Ramos (cell line): ENCODE results near the gene CST6.
"Not testable (repeated sequence)": the region's sequence is repeated elsewhere in the genome, so short reads cannot be mapped to it uniquely, and the experiment has no call there.

Experiments
- in situ Hi-C: fragments of 300-500 bp; cut with MboI; formaldehyde crosslinking; loops from one replicate; pipeline ENCODE4 v1.14.3; 2022; ENCODE audit warnings: low sequenced_read_pairs; ENCODE audit not compliant: unreplicated experiment

Gene CST6

GRCh38 chr11:66012946-66013761, 1.3 kb downstream of the CST6 start:
- in situ Hi-C loops, result no loop called here

- in situ Hi-C loops, result no loop called here
These were observed 1.9 kb downstream of the CST6 start for GRCh38 chr11:66013762-66014100.

DNA sequence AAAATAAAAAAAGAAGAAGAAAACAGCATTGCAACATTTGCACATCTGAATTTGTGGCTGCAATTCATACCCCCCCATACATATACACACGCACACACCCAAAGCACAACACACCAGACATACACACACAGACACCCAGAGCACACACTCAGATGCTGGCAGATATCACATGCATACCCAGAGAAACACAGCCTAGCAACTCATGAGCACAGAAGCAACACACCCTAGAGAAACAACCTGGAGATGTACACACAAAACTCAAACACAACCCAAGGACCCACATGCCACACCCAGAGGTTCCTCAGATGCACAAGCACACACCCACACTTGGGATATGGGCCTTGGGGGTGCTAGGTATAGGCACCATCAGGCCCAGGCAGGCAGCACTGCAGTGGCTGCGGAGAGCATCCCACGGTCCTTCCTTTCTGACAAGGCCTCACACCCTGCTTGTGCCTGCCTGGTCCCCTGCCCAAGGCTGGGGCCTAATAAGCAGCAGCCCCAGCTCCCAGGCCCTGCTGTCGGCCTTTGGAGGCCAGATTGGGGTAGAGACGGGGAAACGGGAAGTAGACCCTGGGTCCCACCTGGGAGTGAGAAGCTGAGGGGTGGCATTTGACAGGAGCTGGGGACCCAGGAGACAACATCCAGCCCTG, 3.1 kb downstream of the CST6 start:
- in situ Hi-C loops, result no loop called here

GRCh38 chr11:66015454-66015881, 3.7 kb downstream of the CST6 start:
- in situ Hi-C loops, result no loop called here

- in situ Hi-C loops, result no loop called here
These were observed 4.4 kb downstream of the CST6 start for GRCh38 chr11:66015936-66016792.

- in situ Hi-C loops, result no loop called here
These were observed 5.0 kb downstream of the CST6 start for GRCh38 chr11:66016793-66017177.

DNA sequence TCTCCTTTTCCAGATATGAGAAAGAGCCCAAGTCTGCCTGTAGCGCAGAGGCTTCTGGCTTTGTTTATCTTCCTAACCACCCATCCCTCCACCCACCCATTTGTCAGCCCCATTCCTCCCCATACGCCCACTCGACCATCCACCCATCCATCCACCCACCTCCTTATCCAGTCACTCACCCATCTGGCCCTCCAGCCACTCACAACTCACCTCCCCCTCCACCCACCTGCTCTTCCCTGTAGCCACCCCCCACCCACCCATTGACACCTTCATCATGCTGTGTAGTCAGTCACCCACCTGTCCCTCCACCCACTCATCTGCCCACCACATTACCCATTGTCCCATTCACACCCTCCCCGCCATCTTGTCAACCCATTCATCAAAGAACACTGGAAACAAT, 5.5 kb downstream of the CST6 start:
- in situ Hi-C loops, result no loop called here

DNA sequence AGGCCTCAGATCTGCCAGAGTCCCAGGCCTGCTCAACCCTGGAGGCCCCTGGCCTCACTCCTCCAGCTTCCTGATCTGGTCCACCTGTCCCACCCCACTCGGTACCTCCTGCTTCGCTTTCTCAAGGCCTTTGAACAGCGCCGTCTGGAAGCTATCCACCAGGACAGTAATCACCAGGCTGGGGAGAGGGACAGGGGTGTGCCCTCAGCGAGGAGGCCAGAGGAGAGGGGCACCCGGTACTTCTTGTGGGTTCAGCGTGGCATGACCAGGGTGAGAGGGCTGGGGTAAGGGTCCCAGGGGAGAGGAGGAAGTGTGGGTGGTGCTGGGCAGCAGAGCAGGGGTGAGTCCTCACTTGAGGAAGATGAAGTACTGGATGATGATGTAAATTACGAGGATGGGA, 8.4 kb downstream of the CST6 start:
- in situ Hi-C loops, result no loop called here

GRCh38 chr11:66020618-66021357, 9.0 kb downstream of the CST6 start:
- in situ Hi-C loops, result no loop called here

GRCh38 chr11:66022401-66023185, 10.8 kb downstream of the CST6 start:
- in situ Hi-C loops, result no loop called here

DNA sequence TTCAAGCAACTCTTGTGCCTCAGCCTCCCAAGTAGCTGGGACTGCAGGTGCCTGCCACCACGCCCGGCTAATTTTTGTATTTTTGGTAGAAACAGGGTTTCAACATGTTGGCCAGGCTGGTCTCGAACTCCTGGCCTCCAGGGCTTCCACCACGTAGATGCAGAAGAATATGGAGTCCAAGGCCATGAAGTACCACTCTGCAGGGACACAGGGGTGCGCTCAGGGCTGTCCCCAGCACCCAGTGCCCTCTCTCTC, 11.3 kb downstream of the CST6 start:
- in situ Hi-C loops, result not testable (repeated sequence)

GRCh38 chr11:66026017-66026529, 14.3 kb downstream of the CST6 start, which contains the start of gene CATSPER1:
Gene CATSPER1, minus strand, starts transcription at chr11:66026479. Its CDS starts 100 bp downstream, at chr11:66026379.
- in situ Hi-C loops, result no loop called here

- in situ Hi-C loops, result no loop called here
These were observed 21.3 kb downstream of the CST6 start for GRCh38 chr11:66032957-66033735.

DNA sequence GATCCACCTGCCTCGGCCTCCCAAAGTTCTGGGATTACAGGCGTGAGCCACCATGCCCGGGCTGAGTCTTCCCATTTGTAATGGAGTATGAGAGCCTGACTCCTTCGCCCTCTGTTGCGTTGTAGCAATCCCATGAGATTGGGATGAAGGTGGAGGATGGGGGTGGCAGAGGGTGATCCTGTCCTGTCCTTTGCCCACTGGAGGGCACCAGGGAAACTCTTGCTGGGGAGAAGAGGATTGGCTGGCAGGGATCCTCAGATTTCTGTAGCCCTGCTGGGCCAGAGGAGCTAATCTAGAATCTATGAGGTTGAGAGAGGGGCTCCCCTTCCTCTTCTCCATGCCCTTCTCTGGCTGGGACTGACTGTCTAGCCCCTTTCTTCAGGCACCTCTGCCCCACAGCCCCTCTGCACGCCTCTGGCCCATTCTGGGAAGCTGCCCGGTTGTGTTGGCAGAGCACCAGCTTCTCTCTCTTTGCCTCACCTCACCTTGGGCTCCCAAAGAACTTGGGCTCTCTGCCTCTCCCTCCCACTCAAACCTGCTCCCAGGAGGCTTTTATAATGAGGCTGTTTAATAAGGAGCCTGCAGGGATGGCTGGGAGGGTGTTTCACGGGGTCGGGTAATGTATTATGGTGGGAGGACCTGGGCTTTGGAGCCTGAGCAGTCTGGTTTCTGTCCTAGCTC, 24.0 kb downstream of the CST6 start:
- in situ Hi-C loops, result no loop called here

- in situ Hi-C loops, result no loop called here
These were observed 24.5 kb downstream of the CST6 start for GRCh38 chr11:66036334-66036710.

DNA sequence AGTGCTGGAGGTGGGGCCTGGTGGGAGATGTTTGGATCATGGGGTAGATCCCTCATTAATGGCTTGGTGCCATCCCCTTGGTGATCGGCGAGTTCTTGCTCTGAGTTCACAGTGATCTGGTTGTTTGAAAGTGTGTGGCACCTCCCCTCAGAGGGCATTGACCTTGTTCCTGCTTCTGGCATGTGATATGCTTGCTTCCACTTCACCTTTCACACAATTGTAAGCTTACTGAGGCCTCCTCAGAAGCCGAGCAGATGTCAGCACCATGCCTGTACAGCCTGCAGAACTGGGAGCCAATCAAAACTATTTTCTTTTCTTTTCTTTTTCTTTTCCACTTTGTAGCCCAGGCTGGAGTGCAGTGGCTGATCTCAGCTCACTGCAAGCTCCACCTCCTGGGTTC, 25.5 kb downstream of the CST6 start:
- in situ Hi-C loops, result no loop called here

GRCh38 chr11:66039765-66040164, 28.0 kb downstream of the CST6 start:
- in situ Hi-C loops, result no loop called here

GRCh38 chr11:66042227-66042995, 30.6 kb downstream of the CST6 start:
- in situ Hi-C loops, result no loop called here
